ENCODE results near the gene TRIP10. TPM values are rescaled to one million over a fixed set of nuclear protein-coding genes. Genes with fewer than 3 reads are reported as not detected.
A peak's percentile ranks its signal among the peaks of the same experiment; 100 is the strongest.

Gene TRIP10
- total and polyA plus RNA-seq, 2 of the 13 experiments (the other 11 are each of a cell fraction or from before 2014, with no cell fraction given) = 32.5 to 33.2 TPM

- TF ChIP-seq, protein P1, sequence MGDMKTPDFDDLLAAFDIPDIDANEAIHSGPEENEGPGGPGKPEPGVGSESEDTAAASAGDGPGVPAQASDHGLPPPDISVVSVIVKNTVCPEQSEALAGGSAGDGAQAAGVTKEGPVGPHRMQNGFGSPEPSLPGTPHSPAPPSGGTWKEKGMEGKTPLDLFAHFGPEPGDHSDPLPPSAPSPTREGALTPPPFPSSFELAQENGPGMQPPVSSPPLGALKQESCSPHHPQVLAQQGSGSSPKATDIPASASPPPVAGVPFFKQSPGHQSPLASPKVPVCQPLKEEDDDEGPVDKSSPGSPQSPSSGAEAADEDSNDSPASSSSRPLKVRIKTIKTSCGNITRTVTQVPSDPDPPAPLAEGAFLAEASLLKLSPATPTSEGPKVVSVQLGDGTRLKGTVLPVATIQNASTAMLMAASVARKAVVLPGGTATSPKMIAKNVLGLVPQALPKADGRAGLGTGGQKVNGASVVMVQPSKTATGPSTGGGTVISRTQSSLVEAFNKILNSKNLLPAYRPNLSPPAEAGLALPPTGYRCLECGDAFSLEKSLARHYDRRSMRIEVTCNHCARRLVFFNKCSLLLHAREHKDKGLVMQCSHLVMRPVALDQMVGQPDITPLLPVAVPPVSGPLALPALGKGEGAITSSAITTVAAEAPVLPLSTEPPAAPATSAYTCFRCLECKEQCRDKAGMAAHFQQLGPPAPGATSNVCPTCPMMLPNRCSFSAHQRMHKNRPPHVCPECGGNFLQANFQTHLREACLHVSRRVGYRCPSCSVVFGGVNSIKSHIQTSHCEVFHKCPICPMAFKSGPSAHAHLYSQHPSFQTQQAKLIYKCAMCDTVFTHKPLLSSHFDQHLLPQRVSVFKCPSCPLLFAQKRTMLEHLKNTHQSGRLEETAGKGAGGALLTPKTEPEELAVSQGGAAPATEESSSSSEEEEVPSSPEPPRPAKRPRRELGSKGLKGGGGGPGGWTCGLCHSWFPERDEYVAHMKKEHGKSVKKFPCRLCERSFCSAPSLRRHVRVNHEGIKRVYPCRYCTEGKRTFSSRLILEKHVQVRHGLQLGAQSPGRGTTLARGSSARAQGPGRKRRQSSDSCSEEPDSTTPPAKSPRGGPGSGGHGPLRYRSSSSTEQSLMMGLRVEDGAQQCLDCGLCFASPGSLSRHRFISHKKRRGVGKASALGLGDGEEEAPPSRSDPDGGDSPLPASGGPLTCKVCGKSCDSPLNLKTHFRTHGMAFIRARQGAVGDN (CRISPR knock-in tag; IDR thresholded peaks at IDR 0.05) = 0 out of 2 replicates have a peak, but pooled peaks have one; percentile 10
Observed at GRCh38 chr19:6718111-6718740, 21.3 kb upstream of the TRIP10 start (continued).

GRCh38 chr19:6718741-6719539 lies 20.5 kb upstream of the TRIP10 start:
- H4K20me1 ChIP-seq (ENCODE audit: insufficient read depth, low read length) = peaks cover 57% of the 10 kb centered on the region
- DNase-seq (ENCODE audit: low spot score) = peak; percentile 93
- H3K79me2 ChIP-seq (ENCODE audit: insufficient read depth, low read length) = peaks cover 23% of the 10 kb centered on the region
- ChIA-PET CTCF (ENCODE audit: low intra/inter-chr PET ratio, low total read pairs) (no interaction called here), POLR2A (interaction anchor here (0.9 to 8.0 kb wide), 8 partner anchors 11 to 35 kb away, joined by 3 to 278 read pairs (median 9); partner anchors contain the start of gene GPR108)
- H2AFZ ChIP-seq (ENCODE audit: low read length) = no peak overlapping the region
- peaks cover 18 to 31% of the 10 kb centered on the region in 2 experiments for H3K36me3 ChIP-seq (replicated peaks in 1 of 2; ENCODE audit: control insufficient read depth in 1 of 2, insufficient read depth in 2 of 2, low read length in 2 of 2)
- peaks cover 60% of the 10 kb centered on the region for H3K4me1 ChIP-seq (ENCODE audit: insufficient read depth, low read length)
- peak; percentile 87 for FAIRE-seq
- ATAC-seq = peak; percentile 69
- WGBS (ENCODE audit: low lambda C conversion rate) = 7% methylated on average over 7 of the region's 21 CpGs
- H3K4me2 ChIP-seq (ENCODE audit: low read depth, low read length) = peak overlapping the region; percentile 79
- in situ Hi-C loops (cut with HindIII; ENCODE audit: extremely low pct_ligation_motif_present, low pct_unique_long_range_greater_than_20kb) = no loop called here
- H3K27me3 ChIP-seq (ENCODE audit: control insufficient read depth in 1 of 2, insufficient read depth in 2 of 2, low read length in 2 of 2) = peaks cover 0 to 7% of the 10 kb centered on the region in 2 experiments; a peak in 1 of 5 replicates
- intact Hi-C loops (cut with micrococcal nuclease; ENCODE audit: unreplicated experiment) = loop anchor here (2.0 kb wide), 1 partner anchor 144 kb away; no protein-coding TSS in a partner anchor
- H3K27ac ChIP-seq (ENCODE audit: extremely low read length, insufficient read depth, low read length) = peak overlapping the region; percentile 90
- peak overlapping the region; percentile 94 for H3K9ac ChIP-seq (ENCODE audit: insufficient read depth, low read depth, low read length)
- H3K4me3 ChIP-seq (replicated peaks in 1 of 3; ENCODE audit: insufficient read depth in 1 of 3, low read depth in 2 of 3, low read length in 3 of 3) = peak overlapping the region; percentile 70 to 100 (median 89)
- no peaks in the 10 kb centered on the region for H3K9me3 ChIP-seq (ENCODE audit: low read length)
- BruUV-seq (replicated peaks) = no TSS peak
- TF ChIP-seq ZNF761 (CRISPR knock-in tag; conservative IDR thresholded peaks at IDR 0.05) = no peak
- TF ChIP-seq MBD4 (IDR thresholded peaks at IDR 0.05; ENCODE audit: borderline replicate concordance, low read length) = no peak
- no peak for TF ChIP-seq MAF1 (CRISPR knock-in tag; IDR thresholded peaks at IDR 0.05; ENCODE audit: borderline replicate concordance)
- TF ChIP-seq, protein P2, sequence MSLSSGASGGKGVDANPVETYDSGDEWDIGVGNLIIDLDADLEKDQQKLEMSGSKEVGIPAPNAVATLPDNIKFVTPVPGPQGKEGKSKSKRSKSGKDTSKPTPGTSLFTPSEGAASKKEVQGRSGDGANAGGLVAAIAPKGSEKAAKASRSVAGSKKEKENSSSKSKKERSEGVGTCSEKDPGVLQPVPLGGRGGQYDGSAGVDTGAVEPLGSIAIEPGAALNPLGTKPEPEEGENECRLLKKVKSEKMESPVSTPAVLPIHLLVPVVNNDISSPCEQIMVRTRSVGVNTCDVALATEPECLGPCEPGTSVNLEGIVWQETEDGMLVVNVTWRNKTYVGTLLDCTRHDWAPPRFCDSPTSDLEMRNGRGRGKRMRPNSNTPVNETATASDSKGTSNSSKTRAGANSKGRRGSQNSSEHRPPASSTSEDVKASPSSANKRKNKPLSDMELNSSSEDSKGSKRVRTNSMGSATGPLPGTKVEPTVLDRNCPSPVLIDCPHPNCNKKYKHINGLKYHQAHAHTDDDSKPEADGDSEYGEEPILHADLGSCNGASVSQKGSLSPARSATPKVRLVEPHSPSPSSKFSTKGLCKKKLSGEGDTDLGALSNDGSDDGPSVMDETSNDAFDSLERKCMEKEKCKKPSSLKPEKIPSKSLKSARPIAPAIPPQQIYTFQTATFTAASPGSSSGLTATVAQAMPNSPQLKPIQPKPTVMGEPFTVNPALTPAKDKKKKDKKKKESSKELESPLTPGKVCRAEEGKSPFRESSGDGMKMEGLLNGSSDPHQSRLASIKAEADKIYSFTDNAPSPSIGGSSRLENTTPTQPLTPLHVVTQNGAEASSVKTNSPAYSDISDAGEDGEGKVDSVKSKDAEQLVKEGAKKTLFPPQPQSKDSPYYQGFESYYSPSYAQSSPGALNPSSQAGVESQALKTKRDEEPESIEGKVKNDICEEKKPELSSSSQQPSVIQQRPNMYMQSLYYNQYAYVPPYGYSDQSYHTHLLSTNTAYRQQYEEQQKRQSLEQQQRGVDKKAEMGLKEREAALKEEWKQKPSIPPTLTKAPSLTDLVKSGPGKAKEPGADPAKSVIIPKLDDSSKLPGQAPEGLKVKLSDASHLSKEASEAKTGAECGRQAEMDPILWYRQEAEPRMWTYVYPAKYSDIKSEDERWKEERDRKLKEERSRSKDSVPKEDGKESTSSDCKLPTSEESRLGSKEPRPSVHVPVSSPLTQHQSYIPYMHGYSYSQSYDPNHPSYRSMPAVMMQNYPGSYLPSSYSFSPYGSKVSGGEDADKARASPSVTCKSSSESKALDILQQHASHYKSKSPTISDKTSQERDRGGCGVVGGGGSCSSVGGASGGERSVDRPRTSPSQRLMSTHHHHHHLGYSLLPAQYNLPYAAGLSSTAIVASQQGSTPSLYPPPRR (CRISPR knock-in tag; IDR thresholded peaks at IDR 0.05; ENCODE audit: borderline replicate concordance) = no peak
- TF ChIP-seq ZNF788 (CRISPR knock-in tag; IDR thresholded peaks at IDR 0.05; ENCODE audit: borderline replicate concordance) = peak; percentile 44; the same call in 1 of the 2 replicates
- TF ChIP-seq ZSCAN21 (CRISPR knock-in tag; IDR thresholded peaks at IDR 0.05; ENCODE audit: borderline replicate concordance) = peak; percentile 75; the same call in 1 of the 2 replicates
- no peak for TF ChIP-seq ZNF549 (CRISPR knock-in tag; IDR thresholded peaks at IDR 0.05)
- TF ChIP-seq ZNF75D (CRISPR knock-in tag; IDR thresholded peaks at IDR 0.05; ENCODE audit: borderline replicate concordance) = no peak
- peak; percentile 70; the same call in 1 of the 2 replicates for TF ChIP-seq ZNF772 (CRISPR knock-in tag; IDR thresholded peaks at IDR 0.05)
- peak; percentile 39; the same call in 1 of the 2 replicates for TF ChIP-seq SMAD1 (CRISPR knock-in tag; IDR thresholded peaks at IDR 0.05; ENCODE audit: borderline replicate concordance, low read depth)

Data from HepG2 (cell line).